ENCODE measurements around the gene ATF6B. TPM values are rescaled to one million over a fixed set of nuclear protein-coding genes. Genes with fewer than 3 reads are reported as not detected.

Gene ATF6B
- total and polyA plus RNA-seq, 2 experiments from 2014 or later: 24.9 to 26.1 TPM

- no peak for TF ChIP-seq REST (IDR thresholded peaks at IDR 0.05; ENCODE audit: unreplicated experiment)
- no peak for TF ChIP-seq CREB1 (CRISPR knock-in tag; IDR thresholded peaks at IDR 0.05; ENCODE audit: low read depth)
- TF ChIP-seq ZNF331 (CRISPR knock-in tag; IDR thresholded peaks at IDR 0.05; ENCODE audit: low read depth): no peak
Measured at GRCh38 chr6:32175322-32175710, 47.3 kb upstream of the ATF6B start (continued).

- DNase-seq (ENCODE audit: low spot score): no peak
- H3K4me1 Mint-ChIP-seq: peaks cover 38% of the 10 kb centered on the region
- no peaks in the 10 kb centered on the region for H3K9me3 Mint-ChIP-seq
- peaks cover 22% of the 10 kb centered on the region for H3K27me3 Mint-ChIP-seq (ENCODE audit: insufficient read depth, low read depth, poor library complexity)
- H3K36me3 Mint-ChIP-seq (ENCODE audit: low read depth): peaks cover 33% of the 10 kb centered on the region
- Histone ChIP-seq H3F3A (replicated peaks; ENCODE audit: low read depth) (0 out of 2 replicates have a peak, but pooled peaks cover 7% of the 10 kb centered on the region), H3K4me3 (no peak overlapping the region), H3K9me2 (ENCODE audit: insufficient read depth) (no peaks in the 10 kb centered on the region), H3K4me2 (peak overlapping the region; percentile 85; the same call in 1 of the 2 replicates), H3K79me2 (replicated peaks; ENCODE audit: insufficient read depth) (peaks cover 51% of the 10 kb centered on the region), H3K36me3 (ENCODE audit: insufficient read depth) (no peaks in the 10 kb centered on the region), H3K4me1 (ENCODE audit: insufficient read depth) (peaks cover 22% of the 10 kb centered on the region), H4K20me1 (replicated peaks; ENCODE audit: insufficient read depth) (peaks cover 19% of the 10 kb centered on the region; the same call in 1 of the 2 replicates), H3K27me3 (ENCODE audit: insufficient read depth) (no peaks in the 10 kb centered on the region), H2AFZ (no peak overlapping the region), H3K27ac (ENCODE audit: low read depth) (no peak overlapping the region)
- no peak for TF ChIP-seq ZNF114 (CRISPR knock-in tag; IDR thresholded peaks at IDR 0.05)
- no peak for TF ChIP-seq REST (IDR thresholded peaks at IDR 0.05; ENCODE audit: unreplicated experiment)
- no peak for TF ChIP-seq ETS1 (IDR thresholded peaks at IDR 0.05)
- TF ChIP-seq STAT1 (IDR thresholded peaks at IDR 0.05; ENCODE audit: unreplicated experiment): no peak
- no peak for TF ChIP-seq POLR2AphosphoS5 (IDR thresholded peaks at IDR 0.05; ENCODE audit: low read depth)
- TF ChIP-seq JUNB (IDR thresholded peaks at IDR 0.05; ENCODE audit: unreplicated experiment): no peak
- peak overlapping the region; percentile 79 for H3K4me3 Mint-ChIP-seq
- ATAC-seq: no peak
- H3K27ac Mint-ChIP-seq: no peak overlapping the region
Measured at GRCh38 chr6:32174416-32174815, 46.4 kb upstream of the ATF6B start.

Data from GM23338 (cell line).